SU-DHL-6 (cell line): ENCODE data around the gene C11orf68.

Source experiments
- H2AFZ ChIP-seq: fragments of 200-600 bp; sonication (generic); 2 replicates; pipeline ENCODE4 v1.6.1; 2014; ENCODE audit warnings: low read depth, mild to moderate bottlenecking, moderate library complexity, mixed read lengths, antibody characterized with exemption, low read length; ENCODE audit not compliant: severe bottlenecking
- H3F3A ChIP-seq: fragments of 200-600 bp; shearing (Covaris generic); 2 replicates; pipeline ENCODE4 v1.6.0; 2016; ENCODE audit warnings: antibody characterized with exemption, mild to moderate bottlenecking; ENCODE audit not compliant: insufficient read depth
- H3K27ac ChIP-seq: fragments of 200-600 bp; sonication (generic); 2 replicates; pipeline ENCODE4 v1.5.1; 2016; ENCODE audit warnings: low read depth, mild to moderate bottlenecking, low read length, moderate library complexity, mixed read lengths
- H3K27me3 ChIP-seq: fragments of 200-600 bp; sonication (generic), shearing (Covaris generic); 2 replicates; pipeline ENCODE4 v1.6.0; 2014; ENCODE audit warnings: mild to moderate bottlenecking, low read length
- H3K36me3 ChIP-seq: fragments of 200-600 bp; sonication (generic); 2 replicates; pipeline ENCODE4 v1.6.1; 2014; ENCODE audit warnings: mild to moderate bottlenecking, low read length, mixed read lengths
- H3K4me2 ChIP-seq: fragments of 300-600, 200-600 bp; shearing (Covaris generic), sonication (generic); 2 replicates; pipeline ENCODE4 v1.6.0; 2014; ENCODE audit warnings: low read length, low read depth, mild to moderate bottlenecking; ENCODE audit not compliant: poor library complexity, severe bottlenecking
- H3K4me3 ChIP-seq: fragments of 200-600 bp; sonication (generic); 2 replicates; pipeline ENCODE4 v1.5.1; 2014; ENCODE audit warnings: antibody characterized with exemption, low read length, mild to moderate bottlenecking, mixed read lengths; ENCODE audit not compliant: insufficient read depth, poor library complexity, severe bottlenecking
- H3K79me2 ChIP-seq: fragments of 200-600 bp; sonication (generic); 2 replicates; pipeline ENCODE4 v1.6.1; 2014; ENCODE audit warnings: mild to moderate bottlenecking, low read length, moderate library complexity; ENCODE audit not compliant: insufficient read depth
- H3K9ac ChIP-seq: fragments of 200-600 bp; sonication (generic); 2 replicates; pipeline ENCODE4 v1.7.0; 2014; ENCODE audit warnings: mild to moderate bottlenecking, low read length
- H3K9me2 ChIP-seq: fragments of 200-600 bp; sonication (generic); replicated peaks from 2 replicates; pipeline ENCODE4 v1.6.1; 2014; ENCODE audit warnings: low read length; ENCODE audit not compliant: insufficient read depth
- H3K9me3 ChIP-seq: fragments of 200-600 bp; sonication (generic); 2 replicates; pipeline ENCODE4 v1.6.1; 2014; ENCODE audit warnings: low read length, mixed read lengths; ENCODE audit not compliant: insufficient read depth
- H4K20me1 ChIP-seq: fragments of 200-600 bp; sonication (generic); 2 replicates; pipeline ENCODE4 v1.6.1; 2014; ENCODE audit warnings: low read depth, mild to moderate bottlenecking, antibody characterized with exemption, low read length, moderate library complexity, mixed read lengths
- EZH2phosphoT487 ChIP-seq: fragments of 200-600 bp; sonication (generic), shearing (Covaris generic); conservative IDR thresholded peaks from 2 replicates; pipeline ENCODE4 v1.6.1; 2018; ENCODE audit warnings: mild to moderate bottlenecking, antibody characterized with exemption, low read length, moderate library complexity, mixed read lengths
- TF ChIP-seq, protein P1 (sequence below): fragments of 200-600 bp; sonication (generic); IDR thresholded peaks from one replicate; pipeline ENCODE4 v1.5.1; 2017; ENCODE audit warnings: antibody characterized with exemption, mild to moderate bottlenecking, low read length, moderate library complexity; ENCODE audit not compliant: insufficient read depth, poor library complexity, severe bottlenecking

C11orf68 gene

DNA sequence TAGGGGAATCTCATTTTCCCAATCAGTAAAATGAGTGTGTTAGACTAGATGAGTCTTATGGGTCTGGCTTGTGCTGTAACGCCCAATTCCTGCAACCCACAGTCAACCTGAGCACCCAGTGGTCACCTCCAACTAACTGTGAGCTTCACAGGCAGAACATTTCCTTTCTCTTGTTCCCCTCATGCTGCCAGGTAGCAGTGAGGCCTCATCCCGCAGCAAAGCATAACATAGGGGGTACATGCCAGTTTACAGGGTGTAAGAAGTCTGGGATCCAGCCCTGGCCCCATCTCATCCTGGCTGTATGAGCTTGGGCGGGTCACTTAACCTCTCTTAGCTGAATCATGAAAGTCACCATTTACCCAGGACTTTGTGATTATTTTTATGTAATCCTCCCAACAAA, 50.0 kb downstream of the C11orf68 start:
- Histone ChIP-seq H3K9ac (no peak overlapping the region), H3K36me3 (no peaks in the 10 kb centered on the region), H3F3A (no peaks in the 10 kb centered on the region)

DNA sequence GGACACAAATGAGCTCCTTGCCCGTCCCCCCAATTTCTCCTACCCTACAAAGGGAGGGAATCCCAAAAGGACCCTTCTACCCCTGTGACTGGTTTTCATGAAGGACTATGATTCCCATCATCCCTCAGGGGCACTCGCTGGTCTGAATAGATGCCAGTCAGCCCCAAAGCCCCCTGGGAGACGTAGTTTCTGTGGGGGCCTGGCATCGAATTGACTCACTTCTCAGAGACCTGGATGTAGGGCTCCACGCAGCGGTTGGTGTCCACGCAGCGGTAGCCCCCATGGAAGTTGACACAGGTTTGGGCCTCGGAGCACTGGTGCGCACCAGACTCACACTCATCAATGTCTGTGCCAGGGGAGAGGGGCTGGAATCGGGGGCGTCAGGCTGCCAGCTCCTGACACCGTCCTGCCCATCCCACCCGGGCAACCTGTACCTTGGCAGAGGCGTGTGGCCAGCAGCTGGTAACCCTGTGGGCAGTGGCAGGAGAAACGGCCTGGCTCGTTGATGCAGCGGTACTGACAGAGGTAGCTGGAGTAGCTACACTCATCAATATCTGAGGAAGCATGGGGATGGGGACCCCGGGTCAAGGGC, 50.7 kb downstream of the C11orf68 start:
- Histone ChIP-seq H3K9ac (no peak overlapping the region), H3K36me3 (no peaks in the 10 kb centered on the region), H3K4me2 (no peak overlapping the region)

More for the DNA sequence above, 50.0 kb downstream of the C11orf68 start:
- Histone ChIP-seq H4K20me1 (no peaks in the 10 kb centered on the region), H2AFZ (no peak overlapping the region), H3K79me2 (no peaks in the 10 kb centered on the region), H3K27me3 (no peaks in the 10 kb centered on the region), H3K4me3 (no peak overlapping the region), H3K9me2 (no peaks in the 10 kb centered on the region), H3K9me3 (no peaks in the 10 kb centered on the region), H3K4me2 (no peak overlapping the region), H3K27ac (no peak overlapping the region)
- TF ChIP-seq EZH2phosphoT487: no peak
- TF ChIP-seq, protein P1, sequence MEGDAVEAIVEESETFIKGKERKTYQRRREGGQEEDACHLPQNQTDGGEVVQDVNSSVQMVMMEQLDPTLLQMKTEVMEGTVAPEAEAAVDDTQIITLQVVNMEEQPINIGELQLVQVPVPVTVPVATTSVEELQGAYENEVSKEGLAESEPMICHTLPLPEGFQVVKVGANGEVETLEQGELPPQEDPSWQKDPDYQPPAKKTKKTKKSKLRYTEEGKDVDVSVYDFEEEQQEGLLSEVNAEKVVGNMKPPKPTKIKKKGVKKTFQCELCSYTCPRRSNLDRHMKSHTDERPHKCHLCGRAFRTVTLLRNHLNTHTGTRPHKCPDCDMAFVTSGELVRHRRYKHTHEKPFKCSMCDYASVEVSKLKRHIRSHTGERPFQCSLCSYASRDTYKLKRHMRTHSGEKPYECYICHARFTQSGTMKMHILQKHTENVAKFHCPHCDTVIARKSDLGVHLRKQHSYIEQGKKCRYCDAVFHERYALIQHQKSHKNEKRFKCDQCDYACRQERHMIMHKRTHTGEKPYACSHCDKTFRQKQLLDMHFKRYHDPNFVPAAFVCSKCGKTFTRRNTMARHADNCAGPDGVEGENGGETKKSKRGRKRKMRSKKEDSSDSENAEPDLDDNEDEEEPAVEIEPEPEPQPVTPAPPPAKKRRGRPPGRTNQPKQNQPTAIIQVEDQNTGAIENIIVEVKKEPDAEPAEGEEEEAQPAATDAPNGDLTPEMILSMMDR: no peak

DNA sequence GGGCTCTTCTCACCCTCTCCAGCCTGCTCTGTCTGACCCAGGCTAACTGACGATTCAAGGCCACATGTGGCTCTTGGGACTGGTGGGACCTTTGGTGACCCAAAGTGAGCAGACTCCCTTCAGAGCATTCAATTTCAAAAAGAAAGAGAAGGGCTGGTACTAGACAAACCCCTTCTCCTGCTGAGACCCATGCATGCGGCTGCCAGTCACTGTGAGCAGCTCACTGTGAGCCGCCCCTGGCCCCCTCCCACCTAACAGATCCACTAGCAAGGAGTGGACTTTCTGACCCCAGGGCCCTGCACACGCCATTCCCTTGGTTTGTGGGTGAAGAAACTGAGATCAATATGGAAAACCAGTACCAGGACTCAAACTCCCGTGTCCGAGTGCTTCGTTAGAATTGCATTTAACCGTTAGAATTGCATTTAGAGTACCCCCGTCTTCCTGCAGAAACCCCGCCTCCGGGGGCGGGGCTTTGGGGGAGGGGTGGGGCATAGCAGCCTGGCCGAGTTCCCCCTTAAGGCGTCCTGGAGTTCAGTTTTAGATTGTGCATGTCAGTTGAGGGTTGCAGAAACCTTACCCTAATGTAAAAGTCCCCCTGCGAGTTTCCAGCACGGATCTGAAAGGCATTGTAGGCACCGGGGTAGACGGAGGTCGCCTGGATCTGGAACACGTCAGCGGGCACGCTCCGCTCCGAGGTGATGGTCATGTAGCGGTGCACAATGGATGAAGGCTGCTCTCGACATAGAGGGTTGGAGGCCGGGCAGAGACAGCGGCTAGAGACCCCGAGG, 51.4 kb downstream of the C11orf68 start:
- H3K9ac ChIP-seq: no peak overlapping the region
- no peak overlapping the region for H3K4me2 ChIP-seq
- H3K27ac ChIP-seq: no peak overlapping the region
- no peaks in the 10 kb centered on the region for H3K9me2 ChIP-seq
- no peaks in the 10 kb centered on the region for H3K79me2 ChIP-seq
- H3F3A ChIP-seq: no peaks in the 10 kb centered on the region
- H2AFZ ChIP-seq: no peak overlapping the region
- H3K9me3 ChIP-seq: no peaks in the 10 kb centered on the region
- H4K20me1 ChIP-seq: no peaks in the 10 kb centered on the region
- H3K27me3 ChIP-seq: no peaks in the 10 kb centered on the region
- no peak for TF ChIP-seq EZH2phosphoT487
- TF ChIP-seq, protein P1: no peak
- no peaks in the 10 kb centered on the region for H3K36me3 ChIP-seq
- no peak overlapping the region for H3K4me3 ChIP-seq

More for the DNA sequence above, 50.7 kb downstream of the C11orf68 start:
- no peaks in the 10 kb centered on the region for H3K9me2 ChIP-seq
- no peaks in the 10 kb centered on the region for H3F3A ChIP-seq
- H3K27me3 ChIP-seq: no peaks in the 10 kb centered on the region
- no peak overlapping the region for H2AFZ ChIP-seq
- no peak overlapping the region for H3K4me3 ChIP-seq
- no peak for TF ChIP-seq EZH2phosphoT487
- TF ChIP-seq, protein P1: no peak
- no peaks in the 10 kb centered on the region for H3K9me3 ChIP-seq
- no peaks in the 10 kb centered on the region for H3K79me2 ChIP-seq
- no peaks in the 10 kb centered on the region for H4K20me1 ChIP-seq
- no peak overlapping the region for H3K27ac ChIP-seq
